ENCODE results near the gene MESP1.

The MESP1 gene

GRCh38 chr15:89758981-89759380 lies 7.9 kb upstream of the MESP1 start:
- Histone ChIP-seq H3K9ac (no peak overlapping the region), H2AFZ (ENCODE audit: low read depth) (no peak overlapping the region), H3K4me3 (IDR thresholded peaks at IDR 0.05; ENCODE audit: insufficient read depth, low read depth, low read length) (no peak overlapping the region), H3K4me2 (no peak overlapping the region), H3K36me3 (ENCODE audit: insufficient read depth) (no peaks in the 10 kb centered on the region), H3K79me2 (ENCODE audit: insufficient read depth, low read depth) (no peaks in the 10 kb centered on the region), H3K27me3 (ENCODE audit: insufficient read depth, low read depth) (no peaks in the 10 kb centered on the region), H3K4me1 (ENCODE audit: low read depth, poor library complexity, severe bottlenecking) (peaks cover 65% of the 10 kb centered on the region), H3K27ac (no peak overlapping the region), H4K20me1 (ENCODE audit: insufficient read depth) (no peaks in the 10 kb centered on the region)
- TF ChIP-seq CTCF (conservative IDR thresholded peaks at IDR 0.05; ENCODE audit: low read depth, low read length), result no peak

GRCh38 chr15:89758283-89758682 lies 7.2 kb upstream of the MESP1 start:
- H3K4me1 ChIP-seq (ENCODE audit: low read depth, poor library complexity, severe bottlenecking), result peaks cover 58% of the 10 kb centered on the region
- H2AFZ ChIP-seq (ENCODE audit: low read depth), result no peak overlapping the region
- no peak for TF ChIP-seq CTCF (conservative IDR thresholded peaks at IDR 0.05; ENCODE audit: low read depth, low read length)
- H3K9ac ChIP-seq, result no peak overlapping the region
- H4K20me1 ChIP-seq (ENCODE audit: insufficient read depth), result no peaks in the 10 kb centered on the region
- no peaks in the 10 kb centered on the region for H3K36me3 ChIP-seq (ENCODE audit: insufficient read depth)
- H3K4me2 ChIP-seq, result no peak overlapping the region; the same call in 1 of the 2 replicates
- H3K79me2 ChIP-seq (ENCODE audit: insufficient read depth, low read depth), result no peaks in the 10 kb centered on the region
- H3K27me3 ChIP-seq (ENCODE audit: insufficient read depth, low read depth), result no peaks in the 10 kb centered on the region
- no peak overlapping the region for H3K4me3 ChIP-seq (IDR thresholded peaks at IDR 0.05; ENCODE audit: insufficient read depth, low read depth, low read length)
- H3K27ac ChIP-seq, result no peak overlapping the region

- Histone ChIP-seq H3K79me2 (ENCODE audit: insufficient read depth, low read depth) (no peaks in the 10 kb centered on the region), H4K20me1 (ENCODE audit: insufficient read depth) (no peaks in the 10 kb centered on the region), H3K4me1 (ENCODE audit: low read depth, poor library complexity, severe bottlenecking) (peaks cover 44% of the 10 kb centered on the region), H3K4me2 (no peak overlapping the region), H3K4me3 (IDR thresholded peaks at IDR 0.05; ENCODE audit: insufficient read depth, low read depth, low read length) (no peak overlapping the region), H3K36me3 (ENCODE audit: insufficient read depth) (no peaks in the 10 kb centered on the region), H2AFZ (ENCODE audit: low read depth) (no peak overlapping the region), H3K27me3 (ENCODE audit: insufficient read depth, low read depth) (no peaks in the 10 kb centered on the region), H3K9ac (no peak overlapping the region), H3K27ac (no peak overlapping the region)
- TF ChIP-seq CTCF (conservative IDR thresholded peaks at IDR 0.05; ENCODE audit: low read depth, low read length), result no peak
Measured at GRCh38 chr15:89756897-89757296, 5.8 kb upstream of the MESP1 start.

- H3K9ac ChIP-seq, result no peak overlapping the region
- H4K20me1 ChIP-seq (ENCODE audit: insufficient read depth), result no peaks in the 10 kb centered on the region
- TF ChIP-seq CTCF (conservative IDR thresholded peaks at IDR 0.05; ENCODE audit: low read depth, low read length), result no peak
- H3K79me2 ChIP-seq (ENCODE audit: insufficient read depth, low read depth), result no peaks in the 10 kb centered on the region
- H3K27me3 ChIP-seq (ENCODE audit: insufficient read depth, low read depth), result no peaks in the 10 kb centered on the region
- H3K36me3 ChIP-seq (ENCODE audit: insufficient read depth), result no peaks in the 10 kb centered on the region
- no peak overlapping the region for H3K4me3 ChIP-seq (IDR thresholded peaks at IDR 0.05; ENCODE audit: insufficient read depth, low read depth, low read length)
- peaks cover 41% of the 10 kb centered on the region for H3K4me1 ChIP-seq (ENCODE audit: low read depth, poor library complexity, severe bottlenecking)
- no peak overlapping the region for H2AFZ ChIP-seq (ENCODE audit: low read depth)
- H3K27ac ChIP-seq, result no peak overlapping the region
- no peak overlapping the region for H3K4me2 ChIP-seq
Measured at GRCh38 chr15:89755701-89756100, 4.7 kb upstream of the MESP1 start.

Measured in KMS-11 (cell line).